Fibroblast of the aortic adventitia (primary cell): ENCODE results near the gene SLC22A1. TPM values are rescaled to one million over a fixed set of nuclear protein-coding genes. Genes with fewer than 3 reads are reported as not detected.
"Not testable (repeated sequence)": the region's sequence is repeated elsewhere in the genome, so short reads cannot be mapped to it uniquely, and the experiment has no call there.

Source experiments
- DNase-seq: peaks from one replicate; pipeline ENCODE4 v3.0.0-alpha.2; 2010; ENCODE audit warnings: low read depth
- H3K4me3 ChIP-seq: 2 replicates; pipeline ENCODE4 v1.5.1; 2011; ENCODE audit warnings: low read depth, mild to moderate bottlenecking, control low read depth, low read length, moderate library complexity
- total RNA-seq: library from RNA; depleted of rRNA; stranded (reverse); fragments of >200 nt; gene quantifications from 2 replicates; pipeline ENCODE4 v1.2.3, GENCODE V29; 2012; ENCODE audit warnings: low replicate concordance
- TF ChIP-seq, protein P1 (sequence below): IDR thresholded peaks from 2 replicates; pipeline ENCODE4 v1.5.1; 2011; ENCODE audit warnings: mild to moderate bottlenecking, low read length, control low read depth, inconsistent platforms; ENCODE audit not compliant: insufficient read depth

The SLC22A1 gene
- total RNA-seq, 1 donor = 0.09 TPM

- H3K4me3 ChIP-seq = no peak overlapping the region
- no peak for DNase-seq
- TF ChIP-seq, protein P1, sequence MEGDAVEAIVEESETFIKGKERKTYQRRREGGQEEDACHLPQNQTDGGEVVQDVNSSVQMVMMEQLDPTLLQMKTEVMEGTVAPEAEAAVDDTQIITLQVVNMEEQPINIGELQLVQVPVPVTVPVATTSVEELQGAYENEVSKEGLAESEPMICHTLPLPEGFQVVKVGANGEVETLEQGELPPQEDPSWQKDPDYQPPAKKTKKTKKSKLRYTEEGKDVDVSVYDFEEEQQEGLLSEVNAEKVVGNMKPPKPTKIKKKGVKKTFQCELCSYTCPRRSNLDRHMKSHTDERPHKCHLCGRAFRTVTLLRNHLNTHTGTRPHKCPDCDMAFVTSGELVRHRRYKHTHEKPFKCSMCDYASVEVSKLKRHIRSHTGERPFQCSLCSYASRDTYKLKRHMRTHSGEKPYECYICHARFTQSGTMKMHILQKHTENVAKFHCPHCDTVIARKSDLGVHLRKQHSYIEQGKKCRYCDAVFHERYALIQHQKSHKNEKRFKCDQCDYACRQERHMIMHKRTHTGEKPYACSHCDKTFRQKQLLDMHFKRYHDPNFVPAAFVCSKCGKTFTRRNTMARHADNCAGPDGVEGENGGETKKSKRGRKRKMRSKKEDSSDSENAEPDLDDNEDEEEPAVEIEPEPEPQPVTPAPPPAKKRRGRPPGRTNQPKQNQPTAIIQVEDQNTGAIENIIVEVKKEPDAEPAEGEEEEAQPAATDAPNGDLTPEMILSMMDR = no peak
Observed at GRCh38 chr6:160112628-160113299, 8.9 kb upstream of the SLC22A1 start.

GRCh38 chr6:160114536-160114935 is 7.1 kb upstream of the SLC22A1 start:
- H3K4me3 ChIP-seq, DNase-seq: not testable (repeated sequence)

GRCh38 chr6:160115421-160115820 is 6.2 kb upstream of the SLC22A1 start:
- DNase-seq = no peak
- TF ChIP-seq, protein P1 = no peak
- H3K4me3 ChIP-seq = no peak overlapping the region

DNA sequence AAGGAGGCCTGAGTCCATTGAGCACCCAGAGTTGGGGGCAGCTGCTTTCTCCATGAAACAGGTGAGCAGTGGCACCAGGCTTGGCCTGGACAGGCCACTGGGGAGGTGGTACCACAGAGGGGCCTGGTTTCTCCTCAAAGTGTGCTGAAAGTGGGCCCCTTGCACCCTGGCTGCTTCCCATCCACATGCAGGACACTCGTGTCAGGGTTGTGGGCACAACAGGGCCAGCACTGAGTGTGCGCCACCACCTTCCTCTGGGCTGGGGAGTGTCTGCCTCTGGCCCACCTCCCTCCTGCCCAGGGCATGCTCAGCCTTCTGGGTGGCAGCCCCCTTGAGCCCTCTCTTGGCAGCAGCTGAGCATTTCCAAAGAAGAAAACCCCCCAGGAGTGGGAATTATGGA is 5.2 kb upstream of the SLC22A1 start:
- DNase-seq = no peak
- no peak overlapping the region for H3K4me3 ChIP-seq
- TF ChIP-seq, protein P1 = no peak

DNA sequence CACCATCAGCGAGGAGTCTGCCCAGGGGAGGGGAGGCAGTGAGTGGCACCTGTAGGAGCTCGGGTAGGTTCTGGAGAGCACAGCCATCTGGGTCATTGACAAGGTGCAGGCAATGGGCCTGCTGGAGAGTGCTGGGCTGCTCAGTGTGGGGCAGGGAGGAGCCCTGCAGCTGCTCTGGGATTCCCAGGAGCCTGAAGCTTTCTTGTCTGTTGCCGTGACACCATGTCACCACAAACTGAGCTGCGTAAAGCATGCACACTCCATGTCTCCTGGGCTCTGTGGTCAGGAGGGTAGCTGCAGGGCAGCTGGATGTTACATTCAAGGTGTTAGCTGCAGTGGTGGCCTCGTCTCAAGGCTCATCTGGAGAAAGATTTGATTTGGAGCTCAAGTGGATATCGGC is 4.5 kb upstream of the SLC22A1 start:
- DNase-seq = no peak
- H3K4me3 ChIP-seq = no peak overlapping the region
- TF ChIP-seq, protein P1 = no peak

- TF ChIP-seq, protein P1 = no peak
- no peak overlapping the region for H3K4me3 ChIP-seq
- no peak for DNase-seq
Observed at GRCh38 chr6:160118620-160119229, 2.9 kb upstream of the SLC22A1 start.

DNA sequence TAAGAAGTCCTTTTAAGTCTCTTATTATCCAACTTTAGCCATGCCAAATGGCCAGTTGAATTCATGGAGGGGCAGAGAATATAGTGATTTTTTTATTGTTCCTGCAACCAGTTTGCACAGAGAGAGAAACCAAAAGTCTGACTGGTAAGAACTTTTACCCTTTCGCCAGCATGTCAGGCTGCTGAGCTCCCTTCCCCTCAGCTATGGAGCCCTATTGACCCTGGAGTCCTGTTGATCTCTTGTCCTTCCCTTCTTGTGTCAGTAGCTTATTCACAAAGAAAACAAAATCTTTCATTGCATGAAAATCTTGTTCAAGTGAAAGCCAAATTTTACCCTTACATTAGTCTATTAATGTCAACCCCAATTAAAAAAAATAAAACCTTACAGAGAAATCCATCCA is 1.5 kb upstream of the SLC22A1 start:
- no peak for DNase-seq

More for the DNA sequence above, 1.5 kb upstream of the SLC22A1 start:
- TF ChIP-seq, protein P1 = no peak
- no peak overlapping the region for H3K4me3 ChIP-seq
